Keratinocyte (primary cell): Measurements from ENCODE around the gene MLLT1. TPM values are rescaled to one million over a fixed set of nuclear protein-coding genes. Genes with fewer than 3 reads are reported as not detected.

Experiments
- DNase-seq: peaks from one replicate; pipeline ENCODE4 v3.0.0-alpha.2; 2011; ENCODE audit warnings: low read depth, missing footprints, low spot score
- FAIRE-seq: peaks from 2 replicates; lab custom pipeline; 2011; peaks lifted over from hg19 to GRCh38; lab: Jason Lieb, UNC
- H2AFZ ChIP-seq: 2 replicates; pipeline ENCODE4 v1.6.0; 2012; ENCODE audit warnings: low read length, control low read depth, inconsistent platforms; ENCODE audit not compliant: control insufficient read depth
- H3K27ac ChIP-seq: 2 replicates; pipeline ENCODE4 v1.5.1; 2011; ENCODE audit warnings: low read length; ENCODE audit not compliant: control insufficient read depth, insufficient read depth
- H3K27me3 ChIP-seq: 3 replicates; pipeline ENCODE4 v1.6.0; 2011; ENCODE audit warnings: low read length; ENCODE audit not compliant: control insufficient read depth, insufficient read depth; ENCODE audit errors: extremely low read depth
- H3K36me3 ChIP-seq, 2 experiments: 2 replicates in 1 of 2; 3 replicates in 1 of 2; pipeline ENCODE4 v1.5.1; 2011; ENCODE audit warnings: low read length in 2 of 2, mild to moderate bottlenecking in 1 of 2; ENCODE audit not compliant: control insufficient read depth in 2 of 2, insufficient read depth in 2 of 2; ENCODE audit errors: extremely low read depth in 1 of 2
- H3K4me1 ChIP-seq: 3 replicates; pipeline ENCODE4 v1.5.1; 2011; ENCODE audit warnings: low read length; ENCODE audit not compliant: control insufficient read depth, insufficient read depth; ENCODE audit errors: extremely low read depth
- H3K4me2 ChIP-seq: 3 replicates; pipeline ENCODE4 v1.6.0; 2011; ENCODE audit warnings: low read depth, low read length; ENCODE audit not compliant: control insufficient read depth, insufficient read depth; ENCODE audit errors: extremely low read depth
- H3K4me3 ChIP-seq, 3 experiments: fragments of 200-600 bp in 1 of 3; sonication (generic) in 1 of 3; 2 replicates in 2 of 3; 3 replicates in 1 of 3; pipeline ENCODE4 v1.5.1; 2011 to 2016; ENCODE audit warnings: low read length in 3 of 3, mild to moderate bottlenecking in 3 of 3, control low read depth in 2 of 3, inconsistent platforms in 1 of 3, low read depth in 1 of 3, mixed read lengths in 1 of 3, mixed run types in 1 of 3, moderate library complexity in 1 of 3; ENCODE audit not compliant: control insufficient read depth in 2 of 3, insufficient read depth in 2 of 3; ENCODE audit errors: extremely low read depth in 1 of 3
- H3K79me2 ChIP-seq: 2 replicates; pipeline ENCODE4 v1.6.0; 2012; ENCODE audit warnings: low read length; ENCODE audit not compliant: control insufficient read depth, insufficient read depth
- H3K9ac ChIP-seq: 3 replicates; pipeline ENCODE4 v1.6.0; 2011; ENCODE audit warnings: low read length; ENCODE audit not compliant: control insufficient read depth, insufficient read depth; ENCODE audit errors: extremely low read depth
- H3K9me1 ChIP-seq: 3 replicates; pipeline ENCODE4 v1.6.0; 2011; ENCODE audit warnings: low read length; ENCODE audit not compliant: control insufficient read depth, insufficient read depth; ENCODE audit errors: extremely low read depth
- H3K9me3 ChIP-seq: 2 replicates; pipeline ENCODE4 v1.5.1; 2012; ENCODE audit warnings: low read depth, low read length; ENCODE audit not compliant: control insufficient read depth
- H4K20me1 ChIP-seq: 3 replicates; pipeline ENCODE4 v1.6.0; 2011; ENCODE audit warnings: low read length; ENCODE audit not compliant: control insufficient read depth, insufficient read depth; ENCODE audit errors: extremely low read depth
- EZH2 ChIP-seq: IDR thresholded peaks from one replicate; pipeline ENCODE4 v1.6.1; 2012; ENCODE audit warnings: inconsistent platforms, mild to moderate bottlenecking, low read length, moderate library complexity
- dilution Hi-C: fragments of 300-500 bp; cut with MboI; formaldehyde crosslinking; loops from one replicate; pipeline ENCODE4 v1.7.0; 2020; ENCODE audit warnings: low sequenced_read_pairs; ENCODE audit not compliant: extremely low pct_ligation_motif_present
- polyA plus RNA-seq, 5 experiments: library from polyadenylated mRNA; depleted of rRNA in 3 of 5; stranded (reverse) in 3 of 5; stranded (forward) in 1 of 5; unstranded in 1 of 5; fragments of >200 nt; gene quantifications; 1 replicate in 1 of 5; 2 replicates in 3 of 5; 3 replicates in 1 of 5; pipeline versions ENCODE4 v1.2.1 to v1.2.3, GENCODE V29; 2011 to 2012; ENCODE audit warnings: missing spikeins in 2 of 5, low read depth in 1 of 5, low replicate concordance in 1 of 5
- TF ChIP-seq, protein P1 (sequence below), 3 experiments: IDR thresholded peaks in 1 of 3; conservative IDR thresholded peaks in 1 of 3; optimal IDR thresholded peaks in 1 of 3; 2 replicates in 2 of 3; 3 replicates in 1 of 3; pipeline versions ENCODE3 to v1.5.1; 2011; ENCODE audit warnings: low read length in 3 of 3, mild to moderate bottlenecking in 3 of 3, moderate library complexity in 2 of 3, control low read depth in 1 of 3, inconsistent platforms in 1 of 3; ENCODE audit not compliant: insufficient read depth in 2 of 3; ENCODE audit errors: extremely low read depth in 1 of 3

The MLLT1 gene
- polyA plus RNA-seq, 1 donor (not counting 4 experiments of a cell fraction or from before 2014, with no cell fraction given): 8.3 TPM

DNA sequence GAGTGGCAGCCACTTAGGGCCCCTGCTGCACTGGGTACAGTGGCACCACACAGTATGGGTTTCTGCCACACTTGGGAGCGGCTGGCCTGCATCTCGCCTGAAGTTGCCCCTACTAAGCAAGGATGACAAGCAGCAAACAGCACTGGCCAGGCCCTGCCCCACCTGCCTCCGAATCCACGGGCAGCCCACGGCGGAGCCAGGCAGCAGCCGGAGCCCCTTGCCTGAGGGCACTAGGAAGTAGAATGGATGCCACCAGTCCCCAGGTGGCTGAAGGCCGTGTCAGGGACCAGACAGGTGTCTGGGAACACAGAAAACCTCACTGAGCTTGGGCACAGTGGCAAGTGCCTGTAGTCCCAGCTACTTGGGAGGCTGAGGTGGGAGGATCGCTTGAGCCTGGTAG lies 19.4 kb downstream of the MLLT1 start:
- no peaks in the 10 kb centered on the region for H3K27me3 ChIP-seq
- no peak overlapping the region for H2AFZ ChIP-seq
- H3K4me3 ChIP-seq: no peak overlapping the region
- H3K9ac ChIP-seq: no peak overlapping the region
- dilution Hi-C loops: no loop called here
- no peak for TF ChIP-seq EZH2
- TF ChIP-seq, protein P1, sequence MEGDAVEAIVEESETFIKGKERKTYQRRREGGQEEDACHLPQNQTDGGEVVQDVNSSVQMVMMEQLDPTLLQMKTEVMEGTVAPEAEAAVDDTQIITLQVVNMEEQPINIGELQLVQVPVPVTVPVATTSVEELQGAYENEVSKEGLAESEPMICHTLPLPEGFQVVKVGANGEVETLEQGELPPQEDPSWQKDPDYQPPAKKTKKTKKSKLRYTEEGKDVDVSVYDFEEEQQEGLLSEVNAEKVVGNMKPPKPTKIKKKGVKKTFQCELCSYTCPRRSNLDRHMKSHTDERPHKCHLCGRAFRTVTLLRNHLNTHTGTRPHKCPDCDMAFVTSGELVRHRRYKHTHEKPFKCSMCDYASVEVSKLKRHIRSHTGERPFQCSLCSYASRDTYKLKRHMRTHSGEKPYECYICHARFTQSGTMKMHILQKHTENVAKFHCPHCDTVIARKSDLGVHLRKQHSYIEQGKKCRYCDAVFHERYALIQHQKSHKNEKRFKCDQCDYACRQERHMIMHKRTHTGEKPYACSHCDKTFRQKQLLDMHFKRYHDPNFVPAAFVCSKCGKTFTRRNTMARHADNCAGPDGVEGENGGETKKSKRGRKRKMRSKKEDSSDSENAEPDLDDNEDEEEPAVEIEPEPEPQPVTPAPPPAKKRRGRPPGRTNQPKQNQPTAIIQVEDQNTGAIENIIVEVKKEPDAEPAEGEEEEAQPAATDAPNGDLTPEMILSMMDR (optimal IDR thresholded peaks at IDR 0.05 in 1 of 3, IDR thresholded peaks at IDR 0.05 in 1 of 3, conservative IDR thresholded peaks at IDR 0.05 in 1 of 3; ENCODE audit: extremely low read depth in 1 of 3, insufficient read depth in 2 of 3, low read length in 3 of 3): no peak
- no peaks in the 10 kb centered on the region for H4K20me1 ChIP-seq
- H3K9me3 ChIP-seq: no peaks in the 10 kb centered on the region
- no peaks in the 10 kb centered on the region for H3K9me1 ChIP-seq
- H3K4me1 ChIP-seq: no peaks in the 10 kb centered on the region
- peaks cover 24 to 25% of the 10 kb centered on the region in 2 experiments for H3K36me3 ChIP-seq
- H3K79me2 ChIP-seq: peaks cover 51% of the 10 kb centered on the region
- H3K27ac ChIP-seq: no peak overlapping the region
- no peak overlapping the region for H3K4me2 ChIP-seq
- DNase-seq (no peak), FAIRE-seq (no peak)

DNA sequence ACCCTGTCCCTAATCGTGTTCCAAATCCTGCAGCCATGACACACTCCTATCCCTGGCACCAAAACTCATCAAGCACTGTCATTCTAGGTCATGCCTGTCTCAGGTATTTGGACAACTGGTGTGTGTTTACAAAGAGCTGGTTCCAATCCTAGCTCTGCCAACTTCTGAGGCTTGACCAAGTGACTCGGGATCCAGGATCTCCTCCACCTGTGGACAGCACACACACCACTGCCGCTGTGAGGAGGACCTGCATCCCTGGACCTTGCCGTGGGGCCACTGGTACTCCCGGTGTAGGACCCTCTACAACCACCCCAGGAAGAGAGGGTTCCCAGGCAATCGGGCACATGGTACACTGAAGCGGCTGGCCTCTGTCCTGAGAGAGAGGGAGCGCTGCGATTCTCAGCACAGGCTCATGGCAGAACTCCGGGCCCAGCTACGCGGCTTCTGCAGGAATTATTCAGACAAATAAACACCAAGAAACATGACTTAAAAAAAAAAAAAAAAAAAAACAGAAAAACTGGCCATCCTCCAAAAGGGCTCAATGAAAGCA lies 20.4 kb downstream of the MLLT1 start:
- Histone ChIP-seq H3K4me1 (no peaks in the 10 kb centered on the region), H3K9me3 (no peaks in the 10 kb centered on the region), H4K20me1 (no peaks in the 10 kb centered on the region), H3K9me1 (no peaks in the 10 kb centered on the region), H3K4me2 (no peak overlapping the region), H3K36me3 (peaks cover 24 to 25% of the 10 kb centered on the region in 2 experiments), H3K27me3 (no peaks in the 10 kb centered on the region), H3K9ac (no peak overlapping the region), H3K4me3 (no peak overlapping the region), H2AFZ (no peak overlapping the region), H3K27ac (no peak overlapping the region), H3K79me2 (peaks cover 50% of the 10 kb centered on the region)
- dilution Hi-C loops: no loop called here
- TF ChIP-seq, protein P1 (optimal IDR thresholded peaks at IDR 0.05 in 1 of 3, IDR thresholded peaks at IDR 0.05 in 1 of 3, conservative IDR thresholded peaks at IDR 0.05 in 1 of 3; ENCODE audit: extremely low read depth in 1 of 3, insufficient read depth in 2 of 3, low read length in 3 of 3): no peak
- no peak for TF ChIP-seq EZH2
- FAIRE-seq (no peak), DNase-seq (no peak)
